ENCODE measurements around the gene SUGP1. TPM values are rescaled to one million over a fixed set of nuclear protein-coding genes. Genes with fewer than 3 reads are reported as not detected.

SUGP1 gene
- polyA plus RNA-seq, 1 of the 3 experiments (the other 2 are of a cell fraction): 43.2 TPM

DNA sequence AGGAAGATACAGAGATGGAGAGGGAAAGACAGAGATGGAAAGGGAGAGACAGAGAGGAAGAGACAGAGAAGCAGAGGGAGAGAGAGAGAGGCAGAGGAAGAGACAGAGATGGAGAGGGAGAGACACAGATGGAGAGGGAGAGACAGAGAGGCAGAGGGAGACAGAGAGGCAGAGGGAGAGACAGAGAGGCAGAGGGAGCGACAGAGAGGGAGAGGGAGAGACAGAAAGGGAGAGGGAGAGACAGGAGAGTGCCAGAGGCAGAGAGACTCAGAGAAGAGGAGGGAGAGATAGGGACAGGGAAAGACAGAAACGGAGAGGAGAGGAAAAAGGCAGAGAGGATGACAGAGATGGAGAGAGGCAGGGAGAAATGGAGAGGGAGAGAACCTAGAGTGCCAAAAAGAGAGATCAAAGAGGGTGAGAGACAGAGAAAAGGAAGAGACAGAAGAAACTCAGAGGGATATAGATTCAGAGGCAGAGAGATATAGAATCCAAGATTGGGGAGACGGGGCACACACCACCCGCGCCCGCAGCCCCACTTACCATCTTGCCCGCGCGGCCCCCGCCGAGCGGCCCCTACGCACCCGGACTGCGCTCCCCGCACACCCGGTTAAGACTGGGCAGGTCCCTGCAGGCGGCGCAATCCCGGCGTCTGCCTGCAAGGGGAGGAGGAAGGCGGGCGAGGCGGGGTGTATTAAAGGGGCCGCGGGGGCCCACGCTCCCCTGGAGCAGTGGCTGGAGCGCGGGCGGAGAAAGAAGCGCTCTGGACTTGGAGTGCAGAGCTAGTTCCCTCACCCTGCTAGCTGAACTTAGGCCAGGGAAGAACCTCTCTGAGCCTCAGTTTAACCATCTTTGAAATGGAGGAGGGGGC lies 57.9 kb downstream of the SUGP1 start (continued):
- TF ChIP-seq, protein P1, sequence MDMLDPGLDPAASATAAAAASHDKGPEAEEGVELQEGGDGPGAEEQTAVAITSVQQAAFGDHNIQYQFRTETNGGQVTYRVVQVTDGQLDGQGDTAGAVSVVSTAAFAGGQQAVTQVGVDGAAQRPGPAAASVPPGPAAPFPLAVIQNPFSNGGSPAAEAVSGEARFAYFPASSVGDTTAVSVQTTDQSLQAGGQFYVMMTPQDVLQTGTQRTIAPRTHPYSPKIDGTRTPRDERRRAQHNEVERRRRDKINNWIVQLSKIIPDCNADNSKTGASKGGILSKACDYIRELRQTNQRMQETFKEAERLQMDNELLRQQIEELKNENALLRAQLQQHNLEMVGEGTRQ (IDR thresholded peaks at IDR 0.05; ENCODE audit: borderline replicate concordance, low read depth, low read length): no peak
- TF ChIP-seq TAF1 (IDR thresholded peaks at IDR 0.05; ENCODE audit: borderline replicate concordance, low read depth, low read length) (no peak), TCF12 (IDR thresholded peaks at IDR 0.05) (no peak)

DNA sequence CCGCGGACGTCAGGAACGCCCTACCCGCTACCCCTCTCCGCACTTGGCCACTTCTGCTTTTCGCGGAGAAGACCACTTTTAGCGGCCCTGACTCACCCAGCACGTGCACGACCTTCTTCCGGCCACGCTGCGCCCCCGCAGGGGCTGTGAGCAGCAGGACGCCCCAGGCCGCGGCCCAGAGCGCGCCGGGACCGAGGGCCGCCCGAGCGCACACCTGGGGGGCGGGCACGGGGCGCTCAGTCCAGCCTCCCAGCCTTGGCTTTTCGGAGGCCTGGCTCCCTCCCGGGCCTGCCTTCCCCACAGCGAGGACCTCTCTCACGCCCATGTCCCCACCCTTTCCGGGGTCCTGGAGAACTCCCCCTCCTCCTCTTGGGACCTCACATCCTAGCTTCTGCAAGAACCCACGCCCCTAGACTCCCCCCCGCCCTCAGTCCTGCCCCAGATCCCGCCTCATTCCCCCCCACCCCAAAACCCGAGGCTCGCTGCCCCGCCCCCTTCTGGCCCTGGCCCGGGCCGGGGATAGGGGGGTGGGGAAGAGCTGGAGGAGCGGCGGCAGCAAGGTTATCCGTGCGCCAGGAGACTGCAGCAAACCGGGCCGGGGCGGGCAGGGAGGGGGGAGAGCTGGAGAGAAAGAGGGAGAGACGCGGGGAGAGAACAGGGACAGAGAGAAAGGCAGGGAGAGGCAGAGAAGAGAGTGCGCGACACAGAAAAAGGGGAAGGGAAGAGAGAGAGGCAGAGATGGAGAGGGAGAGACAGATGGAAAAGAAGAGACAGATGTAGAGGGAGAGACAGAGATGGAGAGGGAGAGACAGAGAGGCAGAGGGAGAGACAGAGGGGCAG lies 58.7 kb downstream of the SUGP1 start:
- no peak overlapping the region for H2AFZ ChIP-seq (ENCODE audit: low read depth)
- 3% methylated on average over 24 of the region's 52 CpGs for WGBS (ENCODE audit: low lambda C conversion rate)
- no peak for TF ChIP-seq SMC3 (IDR thresholded peaks at IDR 0.05; ENCODE audit: low read depth, low read length)
- no peak for TF ChIP-seq CHD2 (IDR thresholded peaks at IDR 0.05; ENCODE audit: low read length, partially characterized antibody)
- TF ChIP-seq MEF2A (IDR thresholded peaks at IDR 0.05; ENCODE audit: borderline replicate concordance, low read depth): no peak
- TF ChIP-seq GABPA (IDR thresholded peaks at IDR 0.05; ENCODE audit: low read depth): no peak
- H3K36me3 ChIP-seq (replicated peaks in 1 of 2; ENCODE audit: control insufficient read depth in 1 of 2, insufficient read depth in 2 of 2, low read length in 1 of 2): no peaks in the 10 kb centered on the region
- H3F3A ChIP-seq (replicated peaks; ENCODE audit: insufficient read depth): no peaks in the 10 kb centered on the region
- H3K79me2 ChIP-seq (ENCODE audit: insufficient read depth): no peaks in the 10 kb centered on the region
- no peaks in the 10 kb centered on the region for H3K9me3 ChIP-seq
- no peak overlapping the region for H3K9ac ChIP-seq
- no peaks in the 10 kb centered on the region; a peak in 1 of 4 replicates for H3K4me1 ChIP-seq (ENCODE audit: control insufficient read depth in 1 of 2, insufficient read depth in 2 of 2, low read depth in 1 of 2, low read length in 1 of 2)
- peak; percentile 92 for DNase-seq
- H3K27ac ChIP-seq (ENCODE audit: low read depth in 2 of 2, low read length in 1 of 2): no peak overlapping the region
- POLR2A ChIA-PET: interaction anchor here (0.7 to 0.8 kb wide), 2 partner anchors 45 to 70 kb away, joined by 3 to 4 read pairs; no protein-coding TSS in a partner anchor
- peaks cover 5% of the 10 kb centered on the region; the same call in 1 of the 2 replicates for H3K27me3 ChIP-seq (ENCODE audit: insufficient read depth)
- H3K9me2 ChIP-seq: no peaks in the 10 kb centered on the region
- peak overlapping the region; percentile 55 for H3K4me2 ChIP-seq
- H4K20me1 ChIP-seq (ENCODE audit: insufficient read depth): no peaks in the 10 kb centered on the region
- CTCF ChIA-PET: interaction anchor here (0.9 kb wide), 1 partner anchor 11 kb away, joined by 3 read pairs; the partner anchor contains the start of gene TM6SF2
- peak overlapping the region in 1 of 2 experiments; percentile 27; a peak in 1 of 4 replicates for H3K4me3 ChIP-seq (ENCODE audit: low read depth in 2 of 2, low read length in 1 of 2)

DNA sequence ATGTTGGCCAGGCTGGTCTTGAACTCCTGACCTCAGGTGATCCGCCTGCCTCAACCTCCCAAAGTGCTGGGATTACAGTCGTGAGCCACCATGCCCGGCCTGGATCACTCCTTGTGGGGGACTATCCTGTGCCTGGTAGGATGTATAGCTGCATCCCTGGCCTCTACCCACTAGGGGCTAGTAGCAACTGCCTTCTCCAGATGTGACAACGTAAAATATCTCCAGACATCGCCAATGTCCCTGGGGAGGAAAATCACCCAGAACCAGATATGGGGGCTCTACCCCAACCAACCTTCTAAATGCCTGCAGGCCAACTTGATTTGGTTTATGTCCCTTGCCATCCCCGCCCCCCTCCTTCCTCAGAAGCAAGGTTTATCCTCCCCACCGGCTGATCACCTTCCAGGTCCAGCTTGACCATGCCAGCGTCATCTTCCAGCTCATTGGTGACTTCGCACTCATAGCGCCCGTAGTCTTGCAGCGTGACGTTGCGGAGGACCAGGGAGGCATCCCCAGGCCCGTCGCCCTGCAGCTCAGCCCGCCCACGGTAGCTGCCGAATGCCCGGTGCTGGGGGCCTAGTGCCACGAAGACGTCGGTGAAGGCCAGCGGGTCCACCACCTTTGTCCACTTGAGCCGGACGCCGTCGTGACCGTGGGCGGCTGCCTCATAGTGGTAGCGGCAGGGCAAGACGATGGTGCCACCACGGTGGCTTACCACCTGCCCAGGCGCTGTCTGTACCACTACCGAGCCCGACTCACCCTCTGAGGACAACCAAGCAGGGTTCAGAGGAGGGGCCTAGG lies 59.7 kb downstream of the SUGP1 start:
- H4K20me1 ChIP-seq (ENCODE audit: insufficient read depth): no peaks in the 10 kb centered on the region
- 93% methylated on average over 22 of the region's 36 CpGs for WGBS (ENCODE audit: low lambda C conversion rate)
- H2AFZ ChIP-seq (ENCODE audit: low read depth): no peak overlapping the region
- H3K4me1 ChIP-seq (ENCODE audit: control insufficient read depth in 1 of 2, insufficient read depth in 2 of 2, low read depth in 1 of 2, low read length in 1 of 2): no peaks in the 10 kb centered on the region; a peak in 1 of 4 replicates
- H3K9me2 ChIP-seq: no peaks in the 10 kb centered on the region
- H3K9me3 ChIP-seq: no peaks in the 10 kb centered on the region
- H3K4me2 ChIP-seq: no peak overlapping the region
- no peaks in the 10 kb centered on the region for H3K36me3 ChIP-seq (replicated peaks in 1 of 2; ENCODE audit: control insufficient read depth in 1 of 2, insufficient read depth in 2 of 2, low read length in 1 of 2)
- no peak overlapping the region; a peak in 1 of 4 replicates for H3K4me3 ChIP-seq (ENCODE audit: low read depth in 2 of 2, low read length in 1 of 2)
- H3K79me2 ChIP-seq (ENCODE audit: insufficient read depth): no peaks in the 10 kb centered on the region
- TF ChIP-seq POLR2AphosphoS5 (IDR thresholded peaks at IDR 0.05; ENCODE audit: low read depth, low read length): no peak
- no peak for TF ChIP-seq TEAD4 (IDR thresholded peaks at IDR 0.05; ENCODE audit: borderline replicate concordance, insufficient read depth)
- TF ChIP-seq, protein P2, sequence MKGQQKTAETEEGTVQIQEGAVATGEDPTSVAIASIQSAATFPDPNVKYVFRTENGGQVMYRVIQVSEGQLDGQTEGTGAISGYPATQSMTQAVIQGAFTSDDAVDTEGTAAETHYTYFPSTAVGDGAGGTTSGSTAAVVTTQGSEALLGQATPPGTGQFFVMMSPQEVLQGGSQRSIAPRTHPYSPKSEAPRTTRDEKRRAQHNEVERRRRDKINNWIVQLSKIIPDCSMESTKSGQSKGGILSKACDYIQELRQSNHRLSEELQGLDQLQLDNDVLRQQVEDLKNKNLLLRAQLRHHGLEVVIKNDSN (IDR thresholded peaks at IDR 0.05; ENCODE audit: borderline replicate concordance, low read depth): no peak
- TF ChIP-seq, protein P3, sequence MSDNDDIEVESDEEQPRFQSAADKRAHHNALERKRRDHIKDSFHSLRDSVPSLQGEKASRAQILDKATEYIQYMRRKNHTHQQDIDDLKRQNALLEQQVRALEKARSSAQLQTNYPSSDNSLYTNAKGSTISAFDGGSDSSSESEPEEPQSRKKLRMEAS (IDR thresholded peaks at IDR 0.05; ENCODE audit: low read depth): no peak
- TF ChIP-seq, protein P4, sequence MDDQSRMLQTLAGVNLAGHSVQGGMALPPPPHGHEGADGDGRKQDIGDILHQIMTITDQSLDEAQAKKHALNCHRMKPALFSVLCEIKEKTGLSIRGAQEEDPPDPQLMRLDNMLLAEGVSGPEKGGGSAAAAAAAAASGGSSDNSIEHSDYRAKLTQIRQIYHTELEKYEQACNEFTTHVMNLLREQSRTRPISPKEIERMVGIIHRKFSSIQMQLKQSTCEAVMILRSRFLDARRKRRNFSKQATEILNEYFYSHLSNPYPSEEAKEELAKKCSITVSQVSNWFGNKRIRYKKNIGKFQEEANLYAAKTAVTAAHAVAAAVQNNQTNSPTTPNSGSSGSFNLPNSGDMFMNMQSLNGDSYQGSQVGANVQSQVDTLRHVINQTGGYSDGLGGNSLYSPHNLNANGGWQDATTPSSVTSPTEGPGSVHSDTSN (IDR thresholded peaks at IDR 0.05): no peak
- no peak for TF ChIP-seq SMC3 (IDR thresholded peaks at IDR 0.05; ENCODE audit: low read depth, low read length)
- no peak overlapping the region for H3K27ac ChIP-seq (ENCODE audit: low read depth in 2 of 2, low read length in 1 of 2)
- no peaks in the 10 kb centered on the region for H3F3A ChIP-seq (replicated peaks; ENCODE audit: insufficient read depth)
- CTCF ChIA-PET: interaction anchor here (1.0 kb wide), 1 partner anchor 82 kb away, joined by 3 read pairs; no protein-coding TSS in a partner anchor
- DNase-seq: no peak
- peaks cover 9% of the 10 kb centered on the region; the same call in 1 of the 2 replicates for H3K27me3 ChIP-seq (ENCODE audit: insufficient read depth)
- no peak overlapping the region for H3K9ac ChIP-seq
- POLR2A ChIA-PET: no interaction called here
